GM21381 (cell line): Measurements from ENCODE around the gene IRF2.

ENCODE experiments used
- ATAC-seq: cut with Tn5 transposase; IDR thresholded peaks from one replicate; pipeline ENCODE4 v1.9.1; 2021; ENCODE audit warnings: mild to moderate bottlenecking, moderate library complexity; ENCODE audit not compliant: unreplicated experiment

IRF2 gene

DNA sequence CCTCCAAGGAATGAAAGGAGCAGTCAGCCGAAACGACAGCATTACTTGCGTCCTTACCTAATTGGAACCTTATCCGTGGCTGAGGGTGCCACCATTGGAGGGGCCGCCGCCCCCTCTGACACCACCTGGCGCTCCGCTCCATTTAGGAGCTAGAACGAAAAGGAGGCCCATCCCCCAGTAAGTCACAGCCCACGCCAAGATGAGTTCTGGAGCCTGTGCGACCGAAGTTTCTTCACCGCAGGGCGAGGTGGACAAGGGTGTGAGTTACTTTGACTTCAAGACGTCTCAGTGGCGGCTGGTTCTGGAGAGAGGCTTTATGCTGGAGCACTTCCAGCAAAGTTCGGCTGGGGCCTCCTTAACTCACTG is 729 bp upstream of the IRF2 start:
- peak; percentile 10 for ATAC-seq

DNA sequence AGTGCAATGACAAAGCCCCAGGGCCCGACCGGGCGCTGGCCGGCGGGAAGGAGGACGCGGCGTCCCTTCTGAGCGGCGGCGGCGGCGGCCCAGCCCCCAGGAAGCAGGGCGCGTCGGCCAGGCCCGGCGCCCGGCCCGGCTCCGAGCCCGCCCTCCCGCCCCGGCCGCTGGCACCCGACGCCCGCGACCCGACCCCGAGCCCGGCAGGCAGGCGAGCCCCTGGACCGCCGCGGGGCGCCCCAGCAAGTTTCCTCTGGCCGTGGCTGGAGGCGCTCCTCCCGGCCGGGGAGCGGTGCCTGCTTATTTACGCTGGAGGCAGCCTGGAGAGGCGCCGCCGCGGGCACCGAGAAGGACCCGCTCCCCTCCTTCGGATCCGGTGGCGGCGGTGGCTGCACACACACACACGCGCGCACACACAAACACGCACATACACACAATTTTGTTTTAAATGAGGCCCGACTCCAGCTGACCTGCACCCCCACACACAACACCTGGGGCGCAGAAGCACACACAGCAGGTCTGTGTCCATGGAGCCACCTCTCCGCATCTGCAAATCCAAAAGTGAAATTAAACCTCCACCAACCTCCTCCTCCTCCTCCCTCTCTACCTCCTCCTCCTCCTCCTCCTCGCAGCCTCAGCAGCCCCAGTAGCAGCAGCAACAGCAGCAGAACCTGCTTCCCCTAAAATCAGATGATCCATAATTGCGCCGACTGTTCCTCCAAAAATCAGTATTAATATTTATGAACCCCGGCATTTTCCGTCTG is 669 bp downstream of the IRF2 start:
- ATAC-seq, result peak; percentile 2

- peak; percentile 23 for ATAC-seq
These were observed 1.5 kb downstream of the IRF2 start for GRCh38 chr4:184472614-184473498.

GRCh38 chr4:184471881-184472613 is 2.3 kb downstream of the IRF2 start:
- no peak for ATAC-seq

- ATAC-seq, result no peak
These were observed 3.6 kb downstream of the IRF2 start for GRCh38 chr4:184470785-184471110.

- ATAC-seq, result no peak
These were observed 7.7 kb downstream of the IRF2 start for GRCh38 chr4:184466634-184467033.

- ATAC-seq, result no peak
These were observed 9.4 kb downstream of the IRF2 start for GRCh38 chr4:184464759-184465454.

DNA sequence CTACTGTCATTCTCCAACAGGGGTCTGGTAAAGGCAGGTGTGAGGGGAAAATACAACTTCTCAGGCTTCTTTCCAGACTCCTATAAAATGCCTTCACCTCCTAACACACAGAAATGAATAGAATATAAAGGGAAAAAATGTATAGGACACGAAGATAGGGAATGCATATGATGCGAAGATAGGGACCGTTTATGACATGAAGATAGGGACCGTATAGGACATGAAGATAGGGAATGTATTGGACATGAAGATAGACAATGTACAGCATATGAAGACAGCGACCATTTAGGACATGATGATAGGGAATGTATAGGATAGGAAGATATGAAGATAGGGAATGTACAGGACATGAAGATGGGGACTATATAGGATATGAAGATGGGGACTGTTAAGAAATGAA is 10.5 kb downstream of the IRF2 start:
- no peak for ATAC-seq

GRCh38 chr4:184463158-184463557 is 11.2 kb downstream of the IRF2 start:
- no peak for ATAC-seq

DNA sequence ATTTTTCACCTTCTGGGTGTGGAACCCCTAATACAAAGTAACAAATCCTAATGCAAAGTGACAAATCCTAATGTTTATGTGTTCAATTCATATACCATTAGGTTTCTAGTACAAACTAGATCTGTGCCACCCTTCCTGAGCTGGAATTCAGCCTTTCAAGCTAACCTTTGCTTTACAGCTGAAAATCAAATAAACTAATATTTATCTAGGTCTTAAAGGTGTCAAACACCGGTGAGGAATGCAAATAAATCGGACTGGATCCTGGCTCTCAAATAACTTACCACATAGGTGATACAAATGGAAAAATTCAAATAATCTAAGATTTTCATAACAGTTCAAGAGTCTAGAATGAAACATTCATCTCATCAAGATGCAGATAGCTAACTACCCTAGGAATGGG is 11.6 kb downstream of the IRF2 start:
- ATAC-seq, result no peak

GRCh38 chr4:184461711-184462441 is 12.5 kb downstream of the IRF2 start:
- ATAC-seq, result no peak

DNA sequence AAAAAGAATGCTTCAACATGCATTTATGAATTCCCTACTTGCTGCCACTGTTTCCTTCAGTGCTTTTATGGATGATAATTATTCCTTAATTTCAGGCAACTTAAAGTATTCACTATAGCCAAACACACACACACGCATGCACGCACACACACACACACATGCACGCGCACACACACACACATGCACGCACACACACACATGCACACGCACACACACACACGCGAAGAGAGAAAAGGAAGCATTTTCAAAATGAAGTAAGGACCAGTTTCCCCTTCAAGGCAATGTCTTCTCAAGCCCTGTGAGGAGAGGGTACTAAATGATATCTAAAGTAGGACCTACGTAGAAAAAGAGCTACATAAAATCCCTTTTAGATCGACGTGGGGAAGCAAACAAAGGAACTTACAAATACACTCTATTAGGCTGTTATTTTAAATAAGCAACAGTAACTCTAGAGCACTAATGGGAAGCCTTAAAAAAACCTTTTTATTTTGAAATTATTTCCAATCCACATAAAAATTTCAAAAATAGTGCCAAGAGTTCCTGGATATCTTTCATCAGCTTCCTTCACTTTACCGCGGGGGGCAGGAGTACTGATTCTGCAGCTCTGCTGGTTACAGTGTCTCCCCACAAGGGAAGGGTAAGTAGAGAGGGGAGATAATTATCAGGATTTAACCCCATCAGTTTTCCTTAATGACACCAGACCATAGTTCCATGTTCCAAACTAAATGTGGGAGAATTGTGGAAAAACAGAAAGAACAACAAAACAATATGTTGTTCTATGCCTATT is 13.7 kb downstream of the IRF2 start:
- ATAC-seq, result no peak

DNA sequence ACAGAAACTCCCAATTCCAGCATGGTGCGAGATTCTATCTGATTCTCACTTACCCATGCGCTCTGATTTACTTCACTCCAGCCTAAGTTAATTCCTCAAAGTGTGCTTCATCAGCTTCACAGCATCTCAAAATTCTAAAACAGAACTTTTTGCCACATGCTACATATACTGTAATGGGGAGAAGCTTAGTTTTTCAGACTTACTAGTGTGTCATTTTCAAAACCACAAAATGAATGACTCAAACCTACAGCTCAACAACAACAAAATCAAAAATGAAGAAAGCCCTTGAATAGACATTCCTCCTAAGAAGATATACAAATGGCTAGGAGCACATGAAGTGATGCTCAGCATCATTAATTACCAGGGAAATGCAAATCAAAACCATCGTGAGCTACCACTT is 14.9 kb downstream of the IRF2 start:
- no peak for ATAC-seq

- ATAC-seq, result peak; percentile 35
These were observed 16.7 kb downstream of the IRF2 start for GRCh38 chr4:184457535-184458249.

DNA sequence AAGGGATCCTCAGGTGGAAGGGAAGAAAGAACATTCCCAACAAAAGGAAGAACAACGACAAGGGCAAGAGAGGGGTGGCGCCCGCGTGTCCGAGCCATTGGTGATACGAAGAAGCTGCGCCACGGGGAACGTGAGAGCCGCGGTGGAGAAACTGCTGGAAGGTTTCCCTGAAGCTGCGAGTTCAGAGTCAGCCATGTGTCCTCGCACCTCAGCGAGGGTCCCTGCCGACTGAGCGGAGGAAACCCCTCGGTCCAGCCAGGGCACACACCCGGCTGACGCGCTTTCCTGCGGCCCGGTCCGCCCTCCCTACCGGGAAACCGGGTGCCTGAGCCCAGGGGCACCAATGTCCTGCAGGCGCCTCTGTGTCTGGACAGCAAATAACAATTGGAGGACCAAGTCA is 18.0 kb downstream of the IRF2 start:
- no peak for ATAC-seq

GRCh38 chr4:184455299-184455698 is 19.1 kb downstream of the IRF2 start:
- ATAC-seq, result no peak

GRCh38 chr4:184453365-184454160 is 20.8 kb downstream of the IRF2 start:
- peak; percentile 55 for ATAC-seq

GRCh38 chr4:184452740-184453139 is 21.6 kb downstream of the IRF2 start:
- no peak for ATAC-seq
